ENCODE measurements around the gene GPRIN1.

DNA sequence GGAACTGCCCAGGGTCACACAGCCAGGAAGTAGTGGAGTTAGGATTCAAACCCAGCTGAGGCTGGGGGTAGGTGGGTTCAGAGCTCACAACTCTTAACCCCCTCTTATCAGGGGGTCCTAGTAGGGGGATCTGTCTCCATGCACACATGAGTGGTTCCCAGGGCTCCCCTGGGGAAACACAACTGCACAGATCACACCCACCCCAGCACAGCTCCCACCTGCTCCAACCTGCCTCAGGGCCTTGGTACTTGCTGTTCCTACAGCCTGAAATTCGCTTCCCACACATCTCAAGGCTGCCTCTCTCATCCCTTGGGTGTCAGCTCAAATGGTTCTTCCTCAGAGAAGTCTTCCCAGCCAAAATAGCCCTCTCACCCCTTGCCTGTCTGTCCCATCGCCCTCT lies 15.6 kb upstream of the GPRIN1 start:
- TF ChIP-seq, protein P1, sequence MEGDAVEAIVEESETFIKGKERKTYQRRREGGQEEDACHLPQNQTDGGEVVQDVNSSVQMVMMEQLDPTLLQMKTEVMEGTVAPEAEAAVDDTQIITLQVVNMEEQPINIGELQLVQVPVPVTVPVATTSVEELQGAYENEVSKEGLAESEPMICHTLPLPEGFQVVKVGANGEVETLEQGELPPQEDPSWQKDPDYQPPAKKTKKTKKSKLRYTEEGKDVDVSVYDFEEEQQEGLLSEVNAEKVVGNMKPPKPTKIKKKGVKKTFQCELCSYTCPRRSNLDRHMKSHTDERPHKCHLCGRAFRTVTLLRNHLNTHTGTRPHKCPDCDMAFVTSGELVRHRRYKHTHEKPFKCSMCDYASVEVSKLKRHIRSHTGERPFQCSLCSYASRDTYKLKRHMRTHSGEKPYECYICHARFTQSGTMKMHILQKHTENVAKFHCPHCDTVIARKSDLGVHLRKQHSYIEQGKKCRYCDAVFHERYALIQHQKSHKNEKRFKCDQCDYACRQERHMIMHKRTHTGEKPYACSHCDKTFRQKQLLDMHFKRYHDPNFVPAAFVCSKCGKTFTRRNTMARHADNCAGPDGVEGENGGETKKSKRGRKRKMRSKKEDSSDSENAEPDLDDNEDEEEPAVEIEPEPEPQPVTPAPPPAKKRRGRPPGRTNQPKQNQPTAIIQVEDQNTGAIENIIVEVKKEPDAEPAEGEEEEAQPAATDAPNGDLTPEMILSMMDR (IDR thresholded peaks at IDR 0.05) = no peak
- TF ChIP-seq EZH2 (IDR thresholded peaks at IDR 0.05) = no peak
- no peak for TF ChIP-seq EZH2phosphoT487 (IDR thresholded peaks at IDR 0.05)
